ENCODE measurements around the gene MTM1. TPM values are rescaled to one million over a fixed set of nuclear protein-coding genes. Genes with fewer than 3 reads are reported as not detected.

MTM1 gene
- total RNA-seq, 4 donors from 2014 or later = 16.3 to 50.0 (median 22.8) TPM

GRCh38 chrX:150577174-150577573, 8.8 kb downstream of the MTM1 start:
- Histone ChIP-seq H3K27ac (no peak overlapping the region), H3K27me3 (no peaks in the 10 kb centered on the region), H3K36me3 (no peaks in the 10 kb centered on the region), H3K4me3 (replicated peaks in 1 of 3) (no peak overlapping the region), H3K4me1 (peaks cover under 1 to 13% of the 10 kb centered on the region in 2 donors), H3K9me3 (no peaks in the 10 kb centered on the region)
- DNase-seq = no peak
- intact Hi-C loops (cut with DNase I) = no loop called here
- no peak for TF ChIP-seq POLR2A (IDR thresholded peaks at IDR 0.05)
- TF ChIP-seq, protein P1, sequence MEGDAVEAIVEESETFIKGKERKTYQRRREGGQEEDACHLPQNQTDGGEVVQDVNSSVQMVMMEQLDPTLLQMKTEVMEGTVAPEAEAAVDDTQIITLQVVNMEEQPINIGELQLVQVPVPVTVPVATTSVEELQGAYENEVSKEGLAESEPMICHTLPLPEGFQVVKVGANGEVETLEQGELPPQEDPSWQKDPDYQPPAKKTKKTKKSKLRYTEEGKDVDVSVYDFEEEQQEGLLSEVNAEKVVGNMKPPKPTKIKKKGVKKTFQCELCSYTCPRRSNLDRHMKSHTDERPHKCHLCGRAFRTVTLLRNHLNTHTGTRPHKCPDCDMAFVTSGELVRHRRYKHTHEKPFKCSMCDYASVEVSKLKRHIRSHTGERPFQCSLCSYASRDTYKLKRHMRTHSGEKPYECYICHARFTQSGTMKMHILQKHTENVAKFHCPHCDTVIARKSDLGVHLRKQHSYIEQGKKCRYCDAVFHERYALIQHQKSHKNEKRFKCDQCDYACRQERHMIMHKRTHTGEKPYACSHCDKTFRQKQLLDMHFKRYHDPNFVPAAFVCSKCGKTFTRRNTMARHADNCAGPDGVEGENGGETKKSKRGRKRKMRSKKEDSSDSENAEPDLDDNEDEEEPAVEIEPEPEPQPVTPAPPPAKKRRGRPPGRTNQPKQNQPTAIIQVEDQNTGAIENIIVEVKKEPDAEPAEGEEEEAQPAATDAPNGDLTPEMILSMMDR (IDR thresholded peaks at IDR 0.05) = no peak
- WGBS, 2 donors = 81 to 93% methylated on average over 1 of the region's 1 CpG

DNA sequence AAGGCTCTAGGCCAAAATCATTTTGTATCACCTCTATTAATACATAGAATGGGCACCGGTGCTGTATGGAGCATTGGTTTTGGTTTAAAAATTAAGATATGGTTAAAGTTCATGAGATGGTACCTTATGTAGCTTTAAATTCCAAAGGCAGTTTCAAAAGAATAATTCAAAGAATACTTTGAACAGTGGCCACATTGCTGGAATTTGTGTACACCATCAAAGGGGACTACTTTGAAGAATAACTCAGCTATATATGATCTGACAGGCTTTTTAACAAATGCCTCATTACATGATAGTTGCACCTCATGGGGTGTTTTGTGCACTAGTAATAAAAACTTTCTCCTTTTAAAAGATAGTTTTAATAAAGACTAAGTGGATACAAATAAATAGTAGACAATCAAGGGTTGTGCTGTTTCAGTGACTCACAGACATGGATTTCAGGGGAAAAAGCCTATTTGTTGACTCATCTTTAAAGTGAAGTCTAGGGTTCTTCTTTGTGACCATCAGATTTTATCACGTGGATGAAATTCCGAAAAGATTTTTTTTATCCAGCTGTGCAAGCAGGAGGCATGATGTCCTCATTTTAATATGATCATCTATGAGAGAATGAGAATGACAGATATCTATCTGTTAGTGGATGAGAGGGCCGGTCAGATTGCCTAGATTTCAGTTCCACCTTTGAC, 12.8 kb downstream of the MTM1 start:
- H3K9me3 ChIP-seq = no peaks in the 10 kb centered on the region
- H3K4me3 ChIP-seq (replicated peaks in 1 of 3) = no peak overlapping the region
- intact Hi-C loops (cut with DNase I) = no loop called here
- no peaks in the 10 kb centered on the region for H3K27me3 ChIP-seq
- no peak for DNase-seq
- H3K36me3 ChIP-seq = no peaks in the 10 kb centered on the region
- no peaks in the 10 kb centered on the region for H3K4me1 ChIP-seq
- TF ChIP-seq, protein P1 (IDR thresholded peaks at IDR 0.05) = no peak
- no peak for TF ChIP-seq POLR2A (IDR thresholded peaks at IDR 0.05)
- WGBS, 2 donors = 81 to 84% methylated on average over 4 of the region's 4 CpGs
- H3K27ac ChIP-seq = no peak overlapping the region

GRCh38 chrX:150582338-150582948, 14.0 kb downstream of the MTM1 start:
- intact Hi-C loops (cut with DNase I) = no loop called here
- no peak for TF ChIP-seq POLR2A (IDR thresholded peaks at IDR 0.05)
- TF ChIP-seq, protein P1 (IDR thresholded peaks at IDR 0.05) = no peak
- DNase-seq = no peak

DNA sequence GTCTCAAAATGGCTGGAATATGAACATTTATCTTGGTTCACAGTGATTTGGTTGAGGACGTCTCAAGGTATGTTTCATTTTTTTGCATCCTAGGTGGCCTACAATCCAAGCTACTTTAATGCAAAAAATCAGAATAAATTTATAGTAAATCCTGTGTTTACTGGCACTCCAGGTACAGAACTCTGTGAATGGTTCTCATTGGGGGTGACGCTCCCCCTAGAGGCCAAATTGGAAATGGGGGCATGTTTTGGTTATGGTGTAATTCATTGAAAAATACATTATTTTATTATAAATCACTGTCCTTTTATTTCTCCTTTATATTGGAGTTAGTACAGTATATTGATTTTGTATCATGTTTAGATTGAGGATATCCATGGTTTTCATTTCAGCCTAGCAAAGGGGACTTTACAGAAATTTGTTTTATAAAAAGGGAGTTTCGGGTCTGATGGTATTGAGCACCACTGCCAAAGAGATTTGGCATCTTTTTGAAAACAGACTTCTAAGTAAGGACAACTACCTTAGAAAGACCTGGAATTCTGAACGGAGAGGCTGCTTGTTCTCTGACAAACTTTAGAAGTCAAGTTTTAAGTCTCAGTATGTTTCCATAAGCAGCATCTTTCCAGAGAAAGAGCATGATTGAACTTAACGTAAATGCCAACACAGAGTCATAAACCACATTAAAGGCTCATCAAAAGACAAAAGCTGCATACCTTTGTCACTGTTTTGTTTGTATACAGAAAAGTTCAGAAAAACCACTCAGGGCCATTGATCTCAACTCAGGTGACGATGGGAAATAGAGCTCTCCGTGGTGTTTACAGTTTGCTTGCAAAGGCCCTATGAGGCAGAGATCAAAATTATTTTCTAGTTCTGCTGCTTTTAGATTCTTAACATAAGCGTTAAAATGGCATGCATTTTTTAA, 19.4 kb downstream of the MTM1 start:
- H3K4me3 ChIP-seq (replicated peaks in 1 of 3) = no peak overlapping the region
- peak; percentile 24 to 40 for DNase-seq
- no peak for TF ChIP-seq POLR2A (IDR thresholded peaks at IDR 0.05)
- TF ChIP-seq, protein P1 (IDR thresholded peaks at IDR 0.05) = peak in 5 of 6 experiments; percentile 34 to 56 (median 43)
- no peaks in the 10 kb centered on the region for H3K4me1 ChIP-seq
- no peaks in the 10 kb centered on the region for H3K36me3 ChIP-seq
- 78% methylated on average over 8 of the region's 8 CpGs for WGBS, 2 donors
- intact Hi-C loops (cut with DNase I) = no loop called here
- no peaks in the 10 kb centered on the region for H3K9me3 ChIP-seq
- H3K27me3 ChIP-seq = no peaks in the 10 kb centered on the region
- no peak overlapping the region for H3K27ac ChIP-seq

More at GRCh38 chrX:150582338-150582948, 14.0 kb downstream of the MTM1 start:
- Histone ChIP-seq H3K4me1 (no peaks in the 10 kb centered on the region), H3K27ac (no peak overlapping the region), H3K4me3 (replicated peaks in 1 of 3) (no peak overlapping the region), H3K36me3 (no peaks in the 10 kb centered on the region), H3K27me3 (no peaks in the 10 kb centered on the region), H3K9me3 (no peaks in the 10 kb centered on the region)
